Right lobe of liver (tissue), 6 donors: ENCODE data around the gene RRP1. TPM values are rescaled to one million over a fixed set of nuclear protein-coding genes. Genes with fewer than 3 reads are reported as not detected.
A peak's percentile ranks its signal among the peaks of the same experiment; 100 is the strongest.

Experiments
- ATAC-seq, 4 donors: fragments of 200-7000 bp; cut with Tn5 transposase; one replicate each; pipeline ENCODE4 v1.9.1; 2020; ENCODE audit warnings: mild to moderate bottlenecking in 4 of 4, moderate library complexity in 4 of 4
- DNase-seq, 3 donors: peaks; one replicate each; pipeline ENCODE4 v3.0.0-alpha.2; 2020
- H3K27ac ChIP-seq, 3 donors: fragments of 200-600 bp; one replicate each; pipeline ENCODE4 v1.8.0; 2022
- H3K27me3 ChIP-seq, 2 donors: fragments of 200-600 bp; one replicate each; pipeline ENCODE4 v1.8.0; 2022
- H3K36me3 ChIP-seq, 4 donors: fragments of 200-600 bp; sonication (generic) in 1 of 4; one replicate each; pipeline versions ENCODE4 v1.5.1 to v1.8.0; 2017 to 2022; ENCODE audit warnings: control low read depth in 1 of 4
- H3K4me1 ChIP-seq, 4 donors: fragments of 200-600 bp; sonication (generic) in 1 of 4; one replicate each; pipeline versions ENCODE4 v1.5.1 to v1.8.0; 2017 to 2022; ENCODE audit warnings: control low read depth in 1 of 4
- H3K4me3 ChIP-seq, 3 donors: fragments of 200-600 bp; one replicate each; pipeline ENCODE4 v1.8.0; 2022
- H3K9me3 ChIP-seq, 4 donors: fragments of 200-600 bp; sonication (generic) in 1 of 4; one replicate each; pipeline versions ENCODE4 v1.5.1 to v1.8.0; 2017 to 2022; ENCODE audit warnings: control low read depth in 1 of 4
- POLR2A ChIP-seq: fragments of 450-650 bp; IDR thresholded peaks from one replicate; pipeline ENCODE4 v1.6.1; 2017; ENCODE audit warnings: antibody characterized with exemption, mild to moderate bottlenecking
- WGBS: methylation state at CpG from one replicate; pipeline ENCODE4 v1.1.6; 2018; ENCODE audit warnings: low coverage, low lambda C conversion rate; ENCODE audit not compliant: insufficient coverage; ENCODE audit errors: missing lambda C conversion rate; 5-methylcytosine and 5-hydroxymethylcytosine counted together
- intact Hi-C, 2 donors: fragments of 100-400 bp; cut with DNase I; formaldehyde crosslinking; loops; one replicate each; pipeline versions ENCODE4 v1.11.2 to v1.14.1; 2022
- total RNA-seq, 6 experiments: library from RNA; depleted of rRNA in 2 of 6; stranded (reverse); fragments of >200 nt in 2 of 6; fragmentation: NEBNext Ultra II Directional in 3 of 6; extraction: Animal tissue kit (Norgen Biotek cat#: 25700) in 3 of 6; gene quantifications; one replicate each; pipeline versions ENCODE4 v1.1.0 to v1.2.4, GENCODE V29; 2016 to 2023
- TF ChIP-seq, protein P1 (sequence below), 4 donors: fragments of 200-600 bp in 3 of 4; fragments of 450-650 bp in 1 of 4; IDR thresholded peaks; one replicate each; pipeline versions ENCODE4 v1.5.1 to v1.8.0; 2016 to 2022; ENCODE audit warnings: antibody characterized with exemption in 4 of 4, mild to moderate bottlenecking in 2 of 4
- donor health status: DM: no; HTN: yes; CAD: no.
- donor health status: DM: no; HTN: no; CAD: no.
- donor health status: DM: no; HTN: no; CAD: no.
- donor health status: DM: no; HTN: yes; CAD: no.
- donor health status: DM: no; HTN: yes; CAD: no.

Gene RRP1
- total RNA-seq, 6 experiments from 2014 or later: 8.8 to 25.1 (median 12.9) TPM

DNA sequence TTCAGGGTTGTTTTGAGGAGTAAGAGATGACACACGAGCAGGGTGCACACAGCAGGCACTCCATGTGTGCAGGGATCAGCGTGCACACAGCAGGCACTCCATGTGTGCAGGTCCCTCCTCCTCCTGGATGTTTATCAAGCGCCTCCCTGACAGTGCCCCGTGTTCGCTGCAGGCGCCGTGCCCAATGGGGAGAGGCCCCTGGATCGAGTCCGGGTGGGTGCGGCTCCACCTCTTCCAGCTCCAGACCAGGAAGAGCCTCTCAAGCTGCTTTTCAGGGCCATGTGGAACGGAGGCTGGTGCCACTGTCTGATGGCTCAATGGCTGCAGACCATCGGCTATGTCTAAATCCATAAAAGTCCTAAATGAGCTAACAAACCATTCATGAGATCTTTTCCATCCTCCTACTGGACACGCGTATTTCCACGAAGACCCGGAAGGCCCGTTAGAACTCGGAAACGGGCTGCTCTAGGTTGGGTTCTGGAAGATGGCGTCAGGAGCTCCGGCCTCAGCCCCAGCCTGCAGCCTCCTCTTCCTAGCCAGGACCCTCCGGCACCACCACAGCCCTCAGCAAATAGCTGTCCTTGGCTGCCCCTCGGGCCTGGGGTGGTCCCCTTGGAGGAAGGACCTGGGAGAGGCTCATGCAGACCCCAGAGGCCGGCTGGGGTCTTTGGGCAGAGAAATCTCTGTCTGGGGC lies 36.0 kb downstream of the RRP1 start:
- ATAC-seq: peak in 1 of 4 donors; percentile 6
- Histone ChIP-seq H3K36me3 (no peaks in the 10 kb centered on the region), H3K27me3 (no peaks in the 10 kb centered on the region), H3K27ac (no peak overlapping the region), H3K4me1 (no peaks in the 10 kb centered on the region), H3K9me3 (no peaks in the 10 kb centered on the region), H3K4me3 (no peak overlapping the region)
- WGBS: 100% methylated on average over 1 of the region's 24 CpGs
- DNase-seq: peak in 1 of 3 donors; percentile 30
- TF ChIP-seq, protein P1, sequence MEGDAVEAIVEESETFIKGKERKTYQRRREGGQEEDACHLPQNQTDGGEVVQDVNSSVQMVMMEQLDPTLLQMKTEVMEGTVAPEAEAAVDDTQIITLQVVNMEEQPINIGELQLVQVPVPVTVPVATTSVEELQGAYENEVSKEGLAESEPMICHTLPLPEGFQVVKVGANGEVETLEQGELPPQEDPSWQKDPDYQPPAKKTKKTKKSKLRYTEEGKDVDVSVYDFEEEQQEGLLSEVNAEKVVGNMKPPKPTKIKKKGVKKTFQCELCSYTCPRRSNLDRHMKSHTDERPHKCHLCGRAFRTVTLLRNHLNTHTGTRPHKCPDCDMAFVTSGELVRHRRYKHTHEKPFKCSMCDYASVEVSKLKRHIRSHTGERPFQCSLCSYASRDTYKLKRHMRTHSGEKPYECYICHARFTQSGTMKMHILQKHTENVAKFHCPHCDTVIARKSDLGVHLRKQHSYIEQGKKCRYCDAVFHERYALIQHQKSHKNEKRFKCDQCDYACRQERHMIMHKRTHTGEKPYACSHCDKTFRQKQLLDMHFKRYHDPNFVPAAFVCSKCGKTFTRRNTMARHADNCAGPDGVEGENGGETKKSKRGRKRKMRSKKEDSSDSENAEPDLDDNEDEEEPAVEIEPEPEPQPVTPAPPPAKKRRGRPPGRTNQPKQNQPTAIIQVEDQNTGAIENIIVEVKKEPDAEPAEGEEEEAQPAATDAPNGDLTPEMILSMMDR (IDR thresholded peaks at IDR 0.05): no peak
- intact Hi-C loops: no loop called here

DNA sequence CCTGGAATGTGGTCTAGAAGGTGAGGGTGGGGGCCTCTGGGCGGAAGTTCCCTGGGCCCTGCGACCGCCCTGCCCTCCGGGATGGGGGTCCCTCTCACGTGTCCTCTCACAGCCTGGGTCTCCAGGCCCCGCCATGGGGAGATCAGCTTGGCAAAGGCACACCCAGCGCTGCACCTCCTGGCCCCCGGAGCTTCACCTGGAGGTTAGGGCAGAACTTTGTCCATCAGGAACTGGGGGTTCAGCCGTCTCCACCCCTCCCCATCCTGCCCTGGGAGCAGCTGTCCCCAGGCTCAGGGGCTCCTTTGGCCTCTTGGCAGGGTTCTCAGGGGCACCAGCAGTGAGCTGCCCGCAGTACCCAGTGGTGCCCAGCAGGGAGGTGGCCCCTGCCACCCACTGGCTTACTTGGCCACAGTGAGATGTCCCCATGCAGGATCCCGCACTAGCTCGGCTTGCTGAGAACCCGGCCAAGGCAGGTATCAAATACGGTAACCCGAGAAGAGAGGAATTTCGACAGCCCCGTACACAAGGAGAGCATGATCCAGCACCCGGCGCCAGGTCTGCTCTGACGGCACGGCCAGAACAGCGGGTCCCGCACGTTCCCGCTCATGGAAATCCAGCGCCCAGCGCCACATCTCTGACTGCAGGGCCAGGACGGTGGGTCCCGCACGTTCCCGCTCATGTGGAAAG lies 36.7 kb downstream of the RRP1 start:
- peak in 1 of 3 donors; percentile 49 for DNase-seq
- no peak for TF ChIP-seq POLR2A
- TF ChIP-seq, protein P1 (IDR thresholded peaks at IDR 0.05): peak in 1 of 4 donors; percentile 31
- H3K4me3 ChIP-seq: no peak overlapping the region
- no peaks in the 10 kb centered on the region for H3K36me3 ChIP-seq
- no peaks in the 10 kb centered on the region for H3K9me3 ChIP-seq
- H3K4me1 ChIP-seq: no peaks in the 10 kb centered on the region
- H3K27ac ChIP-seq: no peak overlapping the region
- intact Hi-C loops: no loop called here
- ATAC-seq: peak; percentile 39 to 66 (median 57)
- no peaks in the 10 kb centered on the region for H3K27me3 ChIP-seq
- WGBS: no CpG with 5 or more reads among the region's 31 CpGs

DNA sequence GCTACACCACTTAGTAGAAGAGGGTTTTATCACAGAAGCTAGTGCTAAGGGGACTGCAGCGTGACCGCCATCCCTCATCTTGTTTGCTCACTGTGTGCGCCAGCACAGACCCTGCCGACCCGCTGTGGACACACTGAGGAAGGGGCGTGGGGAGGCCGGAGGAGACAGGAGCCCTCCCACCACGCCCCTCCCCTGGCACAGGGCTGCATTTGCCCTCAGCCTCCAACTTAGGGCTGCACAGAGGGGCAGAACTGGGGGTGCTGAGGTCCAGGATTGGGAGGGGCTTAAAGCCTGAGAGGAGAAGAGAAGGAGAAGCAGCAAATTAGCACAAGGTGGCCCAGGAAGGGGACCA lies 37.2 kb downstream of the RRP1 start:
- intact Hi-C loops: no loop called here
- Histone ChIP-seq H3K9me3 (no peaks in the 10 kb centered on the region), H3K4me3 (no peak overlapping the region), H3K4me1 (no peaks in the 10 kb centered on the region), H3K27ac (no peak overlapping the region), H3K36me3 (no peaks in the 10 kb centered on the region), H3K27me3 (no peaks in the 10 kb centered on the region)
- ATAC-seq (peak in 2 of 4 donors; percentile 15 to 25), DNase-seq (no peak)
- TF ChIP-seq POLR2A: no peak
- TF ChIP-seq, protein P1 (IDR thresholded peaks at IDR 0.05): no peak
- WGBS: 22% methylated on average over 7 of the region's 8 CpGs

DNA sequence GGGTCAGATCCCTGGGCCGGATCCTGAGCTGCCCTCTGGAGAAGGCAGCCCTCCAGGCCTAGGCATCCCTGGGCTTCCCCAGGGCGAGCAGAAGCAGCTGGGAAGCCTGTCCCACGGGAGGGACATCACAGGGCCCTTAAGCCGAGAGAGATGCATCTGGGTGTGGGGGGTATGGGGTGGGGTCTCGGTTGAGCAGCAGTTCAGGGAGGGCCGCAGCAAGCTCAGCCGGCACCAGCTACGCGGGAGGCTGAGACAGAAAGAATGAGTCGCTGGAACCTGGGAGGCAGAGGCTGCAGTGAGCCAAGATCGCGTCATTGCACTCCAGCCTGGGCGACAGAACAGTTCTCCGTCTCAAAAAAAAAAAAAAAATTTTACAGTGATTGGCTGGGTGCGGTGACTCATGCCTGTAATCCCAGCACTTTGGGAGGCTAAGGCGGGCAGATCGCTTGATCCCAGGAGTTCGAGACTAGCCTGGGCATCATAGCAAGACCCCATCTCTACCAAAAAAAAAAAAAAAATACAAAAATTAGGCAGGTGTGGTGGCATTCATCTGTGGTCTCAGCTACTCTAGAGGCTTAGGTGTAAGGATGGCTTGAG lies 37.7 kb downstream of the RRP1 start:
- no peaks in the 10 kb centered on the region for H3K27me3 ChIP-seq
- no peak for TF ChIP-seq POLR2A
- TF ChIP-seq, protein P1 (IDR thresholded peaks at IDR 0.05): no peak
- peak in 1 of 3 donors; percentile 45 for DNase-seq
- no peaks in the 10 kb centered on the region for H3K9me3 ChIP-seq
- H3K36me3 ChIP-seq: no peaks in the 10 kb centered on the region
- no peaks in the 10 kb centered on the region for H3K4me1 ChIP-seq
- ATAC-seq: peak in 1 of 4 donors; percentile 11
- intact Hi-C loops: no loop called here
- no peak overlapping the region for H3K27ac ChIP-seq
- WGBS: 71% methylated on average over 8 of the region's 18 CpGs
- no peak overlapping the region for H3K4me3 ChIP-seq
